HG02678 (cell line): ENCODE results near the gene PTPRN2.

ENCODE experiments used
- ATAC-seq: cut with Tn5 transposase; IDR thresholded peaks from one replicate; pipeline ENCODE4 v1.9.1; 2021; ENCODE audit warnings: mild to moderate bottlenecking, moderate library complexity; ENCODE audit not compliant: unreplicated experiment

Gene PTPRN2

GRCh38 chr7:157554393-157555238 is 1033.0 kb downstream of the PTPRN2 start:
- ATAC-seq = no peak

- ATAC-seq = no peak
Observed at GRCh38 chr7:157553256-157553655, 1034.4 kb downstream of the PTPRN2 start.

GRCh38 chr7:157552295-157552993 is 1035.2 kb downstream of the PTPRN2 start:
- no peak for ATAC-seq

- no peak for ATAC-seq
Observed at GRCh38 chr7:157551325-157552070, 1036.1 kb downstream of the PTPRN2 start.

- ATAC-seq = no peak
Observed at GRCh38 chr7:157550300-157551275, 1037.0 kb downstream of the PTPRN2 start.

GRCh38 chr7:157549612-157550299 is 1037.9 kb downstream of the PTPRN2 start:
- no peak for ATAC-seq

- no peak for ATAC-seq
Observed at GRCh38 chr7:157548691-157549303, 1038.8 kb downstream of the PTPRN2 start.

- no peak for ATAC-seq
Observed at GRCh38 chr7:157547611-157548010, 1040.0 kb downstream of the PTPRN2 start.

GRCh38 chr7:157547102-157547501 is 1040.5 kb downstream of the PTPRN2 start:
- no peak for ATAC-seq

- ATAC-seq = no peak
Observed at GRCh38 chr7:157545681-157546060, 1042.0 kb downstream of the PTPRN2 start.

- no peak for ATAC-seq
Observed at GRCh38 chr7:157544980-157545680, 1042.5 kb downstream of the PTPRN2 start.

GRCh38 chr7:157544226-157544625 is 1043.4 kb downstream of the PTPRN2 start:
- no peak for ATAC-seq

GRCh38 chr7:157543791-157544190 is 1043.8 kb downstream of the PTPRN2 start:
- no peak for ATAC-seq

- no peak for ATAC-seq
Observed at GRCh38 chr7:157543276-157543675, 1044.3 kb downstream of the PTPRN2 start.

GRCh38 chr7:157542068-157543021 is 1045.3 kb downstream of the PTPRN2 start:
- no peak for ATAC-seq

- no peak for ATAC-seq
Observed at GRCh38 chr7:157541295-157542067, 1046.1 kb downstream of the PTPRN2 start.
